NB4 (cell line): ENCODE measurements around the gene MIS18BP1.

Experiments used
- CTCF ChIP-seq: IDR thresholded peaks from one replicate; pipeline ENCODE4 v1.5.1; 2012; ENCODE audit warnings: low read depth, low read length
- POLR2A ChIP-seq: IDR thresholded peaks from 2 replicates; pipeline ENCODE4 v1.6.1; 2011; ENCODE audit warnings: mild to moderate bottlenecking; ENCODE audit not compliant: insufficient read length; ENCODE audit errors: extremely low read depth

GRCh38 chr14:45258805-45259204 lies 5.8 kb upstream of the MIS18BP1 start:
- TF ChIP-seq CTCF (no peak), POLR2A (no peak)
